ENCODE measurements around the gene SLC4A5. TPM values are rescaled to one million over a fixed set of nuclear protein-coding genes. Genes with fewer than 3 reads are reported as not detected.
"Not testable (repeated sequence)": the region's sequence is repeated elsewhere in the genome, so short reads cannot be mapped to it uniquely, and the experiment has no call there.

The SLC4A5 gene
- total RNA-seq, 2 experiments from 2014 or later: 0.42 to 2.6 TPM

- H3K4me3 Mint-ChIP-seq: no peak overlapping the region
- CTCF ChIA-PET: interaction anchor here (1.3 kb wide), 1 partner anchor 10 kb away, joined by 6 read pairs; the partner anchor contains the start of gene MOB1A
- no peaks in the 10 kb centered on the region for H3K9me3 Mint-ChIP-seq (ENCODE audit: low read depth)
- ATAC-seq (no peak), DNase-seq (no peak)
- H3K27me3 Mint-ChIP-seq: peaks cover 3% of the 10 kb centered on the region
- no peak overlapping the region for H3K27ac Mint-ChIP-seq
- H3K36me3 Mint-ChIP-seq: peaks cover 3% of the 10 kb centered on the region
- H3K4me1 Mint-ChIP-seq: peaks cover 25% of the 10 kb centered on the region
These were observed 154.5 kb downstream of the SLC4A5 start for GRCh38 chr2:74188696-74189095.

GRCh38 chr2:74188018-74188601, 155.1 kb downstream of the SLC4A5 start:
- CTCF ChIA-PET: interaction anchor here (1.3 kb wide), 1 partner anchor 10 kb away, joined by 6 read pairs; the partner anchor contains the start of gene MOB1A
- Mint-ChIP-seq H3K27me3 (peaks cover 3% of the 10 kb centered on the region), H3K4me1 (peaks cover 25% of the 10 kb centered on the region), H3K36me3 (peaks cover 3% of the 10 kb centered on the region), H3K4me3 (no peak overlapping the region), H3K9me3 (ENCODE audit: low read depth) (no peaks in the 10 kb centered on the region), H3K27ac (no peak overlapping the region)
- DNase-seq (no peak), ATAC-seq (no peak)

GRCh38 chr2:74186706-74187105, 156.5 kb downstream of the SLC4A5 start:
- H3K4me1 Mint-ChIP-seq: peaks cover 28% of the 10 kb centered on the region
- H3K36me3 Mint-ChIP-seq: not testable (repeated sequence)

GRCh38 chr2:74186038-74186437, 157.2 kb downstream of the SLC4A5 start:
- Mint-ChIP-seq H3K4me1 (peaks cover 32% of the 10 kb centered on the region), H3K4me3 (peak overlapping the region; percentile 53), H3K27ac (peak overlapping the region; percentile 79), H3K9me3 (ENCODE audit: low read depth) (no peaks in the 10 kb centered on the region), H3K27me3 (peaks cover 2% of the 10 kb centered on the region), H3K36me3 (peaks cover 3% of the 10 kb centered on the region)
- CTCF ChIA-PET: no interaction called here
- DNase-seq (peak; percentile 67), ATAC-seq (peak; percentile 81)

More at GRCh38 chr2:74186706-74187105, 156.5 kb downstream of the SLC4A5 start:
- CTCF ChIA-PET; ATAC-seq; DNase-seq; H3K27me3 Mint-ChIP-seq; H3K9me3 Mint-ChIP-seq (ENCODE audit: low read depth); H3K27ac Mint-ChIP-seq; H3K4me3 Mint-ChIP-seq: not testable (repeated sequence)

GRCh38 chr2:74183878-74184277, 159.3 kb downstream of the SLC4A5 start:
- Mint-ChIP-seq H3K36me3 (peaks cover 3% of the 10 kb centered on the region), H3K9me3 (ENCODE audit: low read depth) (no peaks in the 10 kb centered on the region), H3K27me3 (no peaks in the 10 kb centered on the region), H3K27ac (no peak overlapping the region), H3K4me1 (peaks cover 30% of the 10 kb centered on the region), H3K4me3 (no peak overlapping the region)
- ATAC-seq (no peak), DNase-seq (no peak)
- CTCF ChIA-PET: interaction anchor here (1.2 to 1.5 kb wide), 2 partner anchors 13 to 33 kb away, joined by 3 to 6 read pairs; no protein-coding TSS in a partner anchor

GRCh38 chr2:74181739-74182138, 161.5 kb downstream of the SLC4A5 start:
- CTCF ChIA-PET: interaction anchor here (0.8 to 4.6 kb wide), 5 partner anchors 17 to 34 kb away, joined by 3 to 51 read pairs (median 3); partner anchors contain the start of genes BOLA3 and MTHFD2
- no peak for DNase-seq
- no peak for ATAC-seq
- peak overlapping the region; percentile 17 for H3K27ac Mint-ChIP-seq
- H3K9me3 Mint-ChIP-seq (ENCODE audit: low read depth): no peaks in the 10 kb centered on the region
- H3K27me3 Mint-ChIP-seq: no peaks in the 10 kb centered on the region
- H3K4me3 Mint-ChIP-seq: no peak overlapping the region
- peaks cover 10% of the 10 kb centered on the region for H3K36me3 Mint-ChIP-seq
- H3K4me1 Mint-ChIP-seq: peaks cover 37% of the 10 kb centered on the region

- Mint-ChIP-seq H3K4me1 (peaks cover 43% of the 10 kb centered on the region), H3K27ac (peak overlapping the region; percentile 94), H3K9me3 (ENCODE audit: low read depth) (no peaks in the 10 kb centered on the region), H3K4me3 (peak overlapping the region; percentile 86), H3K36me3 (peaks cover 19% of the 10 kb centered on the region), H3K27me3 (no peaks in the 10 kb centered on the region)
- ATAC-seq (peak; percentile 21), DNase-seq (peak; percentile 58)
- CTCF ChIA-PET: interaction anchor here (0.6 to 4.6 kb wide), 24 partner anchors 9 to 355 kb away, joined by 3 to 51 read pairs (median 6); partner anchors contain the start of genes BOLA3, C2orf81, MTHFD2 and STAMBP
These were observed 164.0 kb downstream of the SLC4A5 start for GRCh38 chr2:74179063-74179865.

- Mint-ChIP-seq H3K36me3 (peaks cover 20% of the 10 kb centered on the region), H3K4me3 (peak within 1 kb of the TSS; percentile 86), H3K27me3 (no peaks in the 10 kb centered on the region), H3K4me1 (peaks cover 44% of the 10 kb centered on the region), H3K27ac (peak within 1 kb of the TSS; percentile 94), H3K9me3 (ENCODE audit: low read depth) (no peaks in the 10 kb centered on the region)
- CTCF ChIA-PET: interaction anchor here (0.6 to 4.6 kb wide), 31 partner anchors 8 to 396 kb away, joined by 3 to 51 read pairs (median 5); partner anchors contain the start of genes BOLA3, MTHFD2 and STAMBP
- ATAC-seq (peak; percentile 93), DNase-seq (peak; percentile 99)
These were observed 164.8 kb downstream of the SLC4A5 start, which contains the start of gene MOB1A for GRCh38 chr2:74178211-74179062. MOB1A (minus strand) TSS chr2:74178879; CDS start chr2:74178674, 205 bp downstream.

GRCh38 chr2:74177696-74178095, 165.5 kb downstream of the SLC4A5 start:
- peaks cover 23% of the 10 kb centered on the region for H3K36me3 Mint-ChIP-seq
- H3K27ac Mint-ChIP-seq: peak overlapping the region; percentile 94
- CTCF ChIA-PET: interaction anchor here (0.8 to 4.6 kb wide), 17 partner anchors 10 to 397 kb away, joined by 3 to 51 read pairs (median 7); partner anchors contain the start of genes BOLA3 and MTHFD2
- ATAC-seq (no peak), DNase-seq (no peak)
- peaks cover 48% of the 10 kb centered on the region for H3K4me1 Mint-ChIP-seq
- no peaks in the 10 kb centered on the region for H3K27me3 Mint-ChIP-seq
- peak overlapping the region; percentile 86 for H3K4me3 Mint-ChIP-seq
- no peaks in the 10 kb centered on the region for H3K9me3 Mint-ChIP-seq (ENCODE audit: low read depth)

GRCh38 chr2:74174909-74175308, 168.3 kb downstream of the SLC4A5 start:
- CTCF ChIA-PET: interaction anchor here (0.8 to 1.0 kb wide), 3 partner anchors 17 to 28 kb away, joined by 3 read pairs; partner anchors contain the start of gene BOLA3
- no peak overlapping the region for H3K4me3 Mint-ChIP-seq
- no peaks in the 10 kb centered on the region for H3K9me3 Mint-ChIP-seq (ENCODE audit: low read depth)
- H3K36me3 Mint-ChIP-seq: peaks cover 39% of the 10 kb centered on the region
- H3K27ac Mint-ChIP-seq: no peak overlapping the region
- ATAC-seq (no peak), DNase-seq (peak; percentile 31)
- no peaks in the 10 kb centered on the region for H3K27me3 Mint-ChIP-seq
- peaks cover 47% of the 10 kb centered on the region for H3K4me1 Mint-ChIP-seq

GRCh38 chr2:74168739-74169138, 174.5 kb downstream of the SLC4A5 start:
- CTCF ChIA-PET: interaction anchor here (1.1 to 1.4 kb wide), 3 partner anchors 9 to 167 kb away, joined by 3 to 6 read pairs (median 4); partner anchors contain the start of gene MOB1A
- no peak for DNase-seq
- Mint-ChIP-seq H3K9me3 (ENCODE audit: low read depth) (no peaks in the 10 kb centered on the region), H3K36me3 (peaks cover 57% of the 10 kb centered on the region), H3K27me3 (no peaks in the 10 kb centered on the region), H3K4me1 (peaks cover 18% of the 10 kb centered on the region), H3K4me3 (no peak overlapping the region), H3K27ac (no peak overlapping the region)
- no peak for ATAC-seq

All from activated CD8-positive, alpha-beta memory T cell treated with anti-CD3 and anti-CD28 coated beads, Interleukin-2, amount 10 ng/mL, durations not matched to agents 7 days and 5 days (primary cell).